ENCODE results near the gene ADPRH. TPM values are rescaled to one million over a fixed set of nuclear protein-coding genes. Genes with fewer than 3 reads are reported as not detected.
"Not testable (repeated sequence)": the region's sequence is repeated elsewhere in the genome, so short reads cannot be mapped to it uniquely, and the experiment has no call there.

The ADPRH gene
- total RNA-seq, 1 donor from 2014 or later, result 11.2 TPM

DNA sequence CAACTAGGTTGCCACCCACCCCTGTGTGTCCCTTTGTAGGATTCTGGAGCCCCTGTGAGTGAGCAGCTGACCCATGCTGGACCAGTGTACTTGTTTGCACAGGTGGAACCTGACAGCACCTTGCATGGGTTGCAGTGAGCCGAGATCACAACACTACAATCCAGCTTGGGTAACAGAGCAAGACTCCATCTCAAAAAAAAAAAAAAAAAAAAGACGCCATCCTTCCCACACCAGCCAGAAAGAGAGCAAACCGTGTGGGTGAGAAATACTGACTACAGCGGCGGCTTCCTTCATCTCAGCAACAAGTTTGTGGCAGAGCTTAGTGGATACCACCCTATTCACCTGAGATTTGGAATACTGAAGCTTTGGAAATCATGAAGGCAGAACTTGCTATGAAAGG lies 19.1 kb upstream of the ADPRH start:
- DNase-seq, result no peak

DNA sequence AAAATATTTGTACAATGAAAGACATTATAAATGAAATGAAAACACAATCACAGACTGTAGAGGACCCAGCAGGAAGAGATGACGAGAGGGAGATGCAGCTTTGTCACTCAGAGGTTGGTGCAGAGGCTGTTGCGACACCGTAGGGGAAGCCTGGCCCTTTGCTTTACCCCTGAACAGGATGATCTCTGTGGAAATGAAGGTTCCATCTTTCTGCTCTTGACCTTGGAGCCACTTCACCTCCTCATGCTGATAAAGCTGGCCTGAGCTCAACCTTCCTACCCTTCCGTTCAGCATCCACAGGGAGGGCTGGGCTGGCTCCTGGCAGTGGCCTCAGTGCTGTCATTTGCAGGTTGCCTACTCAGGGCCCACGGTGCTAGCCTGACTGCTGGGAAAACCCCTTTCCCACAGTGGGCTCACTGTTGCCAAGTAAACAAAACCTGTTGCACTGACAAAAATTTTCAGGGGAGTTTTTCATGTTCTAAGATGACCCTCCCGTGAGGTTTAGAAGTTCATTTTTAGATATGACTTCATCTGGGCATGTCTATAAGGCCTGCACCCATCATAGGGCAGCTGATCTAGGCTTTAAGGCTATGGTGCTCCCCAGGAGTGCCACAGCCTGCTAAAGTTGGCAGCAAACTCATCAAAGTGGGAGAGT lies 16.9 kb upstream of the ADPRH start:
- DNase-seq, result no peak

DNA sequence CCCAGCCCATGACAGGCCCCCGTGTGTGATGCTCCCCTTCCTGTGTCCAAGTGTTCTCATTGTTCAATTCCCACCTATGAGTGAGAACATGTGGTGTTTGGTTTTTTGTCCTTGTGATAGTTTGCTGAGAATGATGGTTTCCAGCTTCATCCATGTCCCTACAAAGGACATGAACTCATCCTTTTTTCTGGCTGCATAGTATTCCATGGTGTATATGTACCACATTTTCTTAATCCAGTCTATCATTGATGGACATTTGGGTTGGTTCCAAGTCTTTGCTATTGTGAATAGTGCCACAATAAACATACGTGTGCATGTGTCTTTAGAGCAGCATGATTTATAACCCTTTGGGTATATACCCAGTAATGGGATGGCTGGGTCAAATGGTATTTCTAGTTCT lies 16.0 kb upstream of the ADPRH start:
- not testable (repeated sequence) for DNase-seq

- DNase-seq, result no peak
These were observed 10.1 kb upstream of the ADPRH start for GRCh38 chr3:119569156-119569555.

DNA sequence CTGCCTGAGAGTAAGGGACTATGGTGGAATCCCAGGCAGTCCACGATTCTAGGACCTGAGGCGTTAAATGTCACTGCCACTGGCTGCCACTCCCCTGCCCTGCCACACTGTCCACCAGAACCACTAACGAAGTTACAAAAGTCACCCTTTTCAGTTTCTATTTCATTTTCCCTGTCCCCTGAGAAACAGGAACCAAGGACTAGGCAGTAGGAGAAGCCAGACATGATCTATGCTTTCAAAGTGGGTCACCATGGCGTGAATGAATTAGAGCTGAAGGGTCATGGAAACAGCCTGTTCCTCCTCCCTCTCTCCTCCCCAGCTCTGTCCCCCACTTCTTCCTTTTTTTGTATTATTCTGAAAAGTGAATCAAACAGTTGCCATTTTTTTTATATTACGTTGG lies 9.1 kb upstream of the ADPRH start:
- no peak for DNase-seq

DNA sequence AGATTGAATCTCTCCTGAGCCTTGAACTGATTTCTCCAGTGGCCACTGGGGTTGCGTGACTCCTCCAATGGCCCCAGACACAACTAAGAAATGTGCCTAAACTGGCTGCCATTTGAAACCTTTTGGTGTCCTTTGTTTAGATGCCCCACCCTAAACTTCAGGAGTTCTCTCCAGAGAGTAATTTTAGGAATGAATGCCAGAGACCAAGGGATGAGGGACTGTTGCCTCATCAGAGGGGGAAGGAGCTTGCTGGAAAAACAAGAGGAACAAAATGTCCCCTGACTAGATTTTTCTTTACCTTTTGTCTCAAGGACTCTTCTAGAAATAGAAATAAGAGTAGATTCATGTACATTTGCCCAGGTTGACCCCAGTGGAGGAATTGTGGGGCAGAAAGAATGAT lies 8.1 kb upstream of the ADPRH start:
- no peak for DNase-seq

DNA sequence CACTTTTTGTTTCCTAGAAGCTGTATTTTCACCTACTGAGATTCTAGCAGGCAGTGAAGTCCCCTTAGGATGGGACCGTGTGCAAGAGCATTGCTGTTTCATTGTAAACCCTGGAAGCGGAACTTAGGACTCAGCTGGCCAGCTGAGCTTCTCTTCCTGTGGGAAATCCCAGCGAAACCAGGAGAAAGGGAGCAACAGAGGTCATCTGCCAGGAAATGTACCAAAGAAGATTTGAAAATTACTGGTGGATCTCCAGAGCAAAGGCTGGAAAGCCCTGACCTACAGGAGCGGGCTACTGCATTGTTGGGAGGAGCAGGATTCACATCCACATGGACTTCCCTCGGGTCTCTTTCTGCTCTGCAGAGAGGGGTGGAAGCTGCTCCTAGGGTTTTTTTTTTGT lies 7.6 kb upstream of the ADPRH start:
- no peak for DNase-seq

GRCh38 chr3:119575507-119575906 lies 3.8 kb upstream of the ADPRH start:
- no peak for DNase-seq

GRCh38 chr3:119580067-119580760 lies 922 bp downstream of the ADPRH start:
- DNase-seq, result peak; percentile 77

- DNase-seq, result no peak
These were observed 2.9 kb downstream of the ADPRH start for GRCh38 chr3:119582178-119582577.

- no peak for DNase-seq
These were observed 5.9 kb downstream of the ADPRH start for GRCh38 chr3:119585208-119585607.

GRCh38 chr3:119585856-119586570 lies 6.7 kb downstream of the ADPRH start:
- DNase-seq, result no peak

- no peak for DNase-seq
These were observed 7.5 kb downstream of the ADPRH start for GRCh38 chr3:119586733-119587172.

DNA sequence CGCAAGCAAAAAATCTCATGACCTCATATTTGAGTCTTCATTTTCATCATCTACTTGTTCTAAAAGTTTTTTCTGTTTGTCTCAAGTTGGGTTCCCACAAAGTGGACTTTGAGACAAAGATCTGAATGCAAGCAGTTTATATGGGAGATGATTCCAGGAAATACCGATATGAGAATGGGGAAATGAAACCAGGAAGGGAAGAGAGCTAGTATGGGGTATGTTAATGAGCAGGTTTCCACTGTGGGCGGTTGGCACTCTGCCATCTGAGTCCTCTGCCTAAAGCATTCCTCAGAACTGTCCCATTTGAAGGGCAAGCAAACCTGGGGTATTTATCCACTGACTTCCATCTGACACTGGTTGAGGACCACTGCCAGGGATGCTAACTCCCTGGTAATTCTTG lies 8.8 kb downstream of the ADPRH start:
- no peak for DNase-seq

DNA sequence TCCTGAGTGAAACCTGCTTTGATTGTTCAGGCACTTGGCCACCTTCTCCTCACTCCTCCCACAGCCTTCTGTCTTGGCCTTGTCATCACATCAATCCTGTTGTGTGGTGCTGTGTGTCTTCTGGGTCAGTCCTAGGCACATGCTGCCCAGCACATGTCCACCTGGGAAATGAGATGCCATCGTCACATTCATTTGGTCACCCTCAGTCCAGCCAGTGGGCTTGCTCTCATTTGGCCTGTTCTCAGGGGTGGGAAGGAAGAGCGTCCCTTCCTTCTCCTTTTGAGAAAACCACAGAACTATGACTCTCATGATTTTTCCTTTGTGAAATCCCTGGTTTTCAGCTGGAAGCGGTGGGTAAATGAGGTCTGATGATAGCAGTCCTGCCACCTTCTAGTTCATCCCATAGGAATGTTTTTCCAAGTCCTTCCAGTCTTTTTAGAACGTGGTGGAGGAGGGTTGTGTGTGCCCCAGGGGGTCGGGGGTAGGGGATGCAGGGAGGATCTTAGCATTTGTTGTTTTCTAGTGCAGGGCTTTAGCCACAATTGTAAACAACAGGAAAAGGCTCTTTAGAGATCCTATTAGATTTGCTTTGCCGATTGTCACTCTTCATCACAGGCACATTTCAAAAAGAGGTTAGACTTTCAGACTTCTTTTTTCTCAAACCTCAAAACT lies 9.9 kb downstream of the ADPRH start:
- no peak for DNase-seq

DNA sequence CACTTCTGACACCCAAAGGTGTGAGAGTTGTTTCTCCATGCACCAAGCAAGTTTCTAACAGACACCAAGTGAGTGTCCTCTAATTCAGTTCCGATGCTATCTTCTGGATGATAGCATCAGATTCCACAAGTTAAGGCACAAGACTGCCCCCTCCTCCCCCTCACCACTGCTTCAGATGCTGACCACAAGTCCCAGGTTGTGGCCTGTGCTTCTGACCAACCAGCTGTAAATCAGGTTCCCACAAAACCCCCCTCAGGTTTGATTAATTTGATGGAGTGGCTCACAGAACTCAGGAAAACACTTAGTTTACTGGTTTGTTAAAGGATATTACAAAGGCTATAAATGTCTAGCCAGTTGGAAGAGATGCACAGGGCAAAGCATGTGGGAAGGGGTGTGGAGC lies 11.4 kb downstream of the ADPRH start:
- no peak for DNase-seq

GRCh38 chr3:119592861-119593260 lies 13.6 kb downstream of the ADPRH start:
- no peak for DNase-seq

DNA sequence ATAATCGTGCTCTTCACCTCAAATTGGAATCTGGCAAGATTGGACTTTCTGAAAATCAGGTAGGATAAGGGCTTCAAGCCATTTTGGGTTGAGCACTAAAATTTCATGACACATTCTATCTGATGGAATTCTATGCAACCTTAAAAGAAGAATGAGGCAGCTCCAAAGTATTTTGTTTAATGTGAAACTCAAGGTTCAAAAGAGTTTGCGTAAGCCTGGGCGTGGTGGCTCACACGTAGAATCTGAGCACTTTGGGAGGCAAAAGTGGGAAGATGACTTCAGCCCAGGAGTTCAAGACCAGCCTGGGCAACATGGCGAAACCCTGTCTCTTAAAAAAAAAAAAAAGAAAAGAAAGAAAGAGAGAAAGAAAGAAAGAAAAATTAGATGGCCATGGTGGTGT lies 14.8 kb downstream of the ADPRH start:
- no peak for DNase-seq

DNA sequence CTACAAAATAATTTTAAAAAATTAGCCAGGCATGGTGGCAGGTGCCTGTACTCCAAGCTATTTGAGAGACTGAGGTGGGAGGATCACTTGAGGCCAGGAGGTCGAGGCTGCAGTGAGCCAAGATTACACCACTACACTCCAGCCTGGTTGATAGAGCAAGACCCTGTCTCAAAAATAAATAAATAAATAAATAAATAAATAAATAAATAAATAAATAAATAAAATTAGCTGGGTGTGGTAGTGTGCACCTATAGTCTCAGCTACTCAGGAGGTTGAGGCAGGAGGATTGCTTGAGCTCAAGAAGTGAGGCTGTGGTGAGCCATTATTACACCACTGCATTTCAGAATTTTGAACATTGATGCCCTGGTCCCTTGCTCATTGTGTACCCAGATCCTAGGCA lies 15.6 kb downstream of the ADPRH start:
- DNase-seq, result not testable (repeated sequence)

DNA sequence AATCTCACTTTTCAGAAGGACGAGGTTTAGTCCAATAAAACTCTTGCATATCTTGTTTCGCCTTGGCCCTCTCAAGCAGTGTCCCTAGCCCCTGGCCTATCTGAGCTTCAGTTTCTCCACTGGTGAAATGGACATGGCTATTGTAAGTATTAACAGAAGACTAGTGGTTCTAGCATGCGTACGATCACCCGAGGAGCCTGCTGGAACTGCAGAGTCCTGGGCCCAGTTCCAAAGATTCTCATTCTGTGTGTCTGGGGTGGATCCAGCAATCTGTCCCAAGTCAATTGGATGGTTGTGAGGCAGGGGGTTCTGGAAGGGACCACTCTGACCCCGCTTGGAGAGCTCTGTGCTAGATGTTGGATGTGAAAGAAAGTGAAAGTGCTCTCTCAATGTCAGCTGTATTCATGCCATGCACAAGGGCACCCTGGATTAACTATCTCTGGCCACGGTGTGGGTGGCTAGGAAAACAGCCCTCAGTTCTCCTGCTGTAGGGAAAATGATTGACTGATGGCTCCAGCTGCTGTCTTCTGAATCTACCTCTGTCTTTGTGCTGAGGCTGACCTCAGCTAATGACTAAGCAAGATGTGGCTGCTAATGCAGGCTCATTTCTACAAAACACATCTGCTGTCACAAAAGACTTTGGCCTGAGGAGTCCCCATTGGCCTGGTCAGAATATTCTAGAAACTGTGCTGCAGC lies 16.5 kb downstream of the ADPRH start:
- DNase-seq, result no peak

DNA sequence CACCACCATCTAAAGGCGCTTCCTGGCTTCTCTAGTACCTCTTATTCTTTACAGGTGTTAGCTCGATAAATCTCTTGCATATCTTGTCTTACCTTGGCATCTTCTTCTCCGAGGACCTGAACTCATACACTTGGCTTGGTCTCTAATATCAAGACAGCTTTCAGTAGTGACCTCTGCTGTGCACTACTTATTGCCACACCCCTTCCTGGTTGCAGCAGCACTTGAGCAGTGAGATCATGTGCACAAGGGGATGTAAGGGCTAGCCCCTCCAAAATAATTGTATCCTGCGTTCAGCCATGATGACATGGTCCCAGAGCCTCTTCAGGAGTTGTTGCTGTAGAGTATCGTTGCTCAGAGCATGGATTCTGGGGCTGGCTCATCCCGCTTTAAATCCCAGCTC lies 17.1 kb downstream of the ADPRH start:
- DNase-seq, result no peak

- DNase-seq, result no peak
These were observed 18.4 kb downstream of the ADPRH start, which contains the start of gene PLA1A for GRCh38 chr3:119597548-119598288. Gene PLA1A (plus strand): TSS chr3:119597885. CDS start chr3:119597914, 29 bp downstream.

Data from tongue (tissue), 2 donors.